GM12872 (cell line): Measurements from ENCODE around the gene APLN.

ENCODE experiments used
- CTCF ChIP-seq: IDR thresholded peaks from 3 replicates; pipeline ENCODE4 v1.5.1; 2011; ENCODE audit warnings: low read depth, mild to moderate bottlenecking, low read length, moderate library complexity; ENCODE audit not compliant: insufficient read depth

The APLN gene

GRCh38 chrX:129661369-129661768 is 6.6 kb upstream of the APLN start:
- TF ChIP-seq CTCF: no peak

- TF ChIP-seq CTCF: no peak
These were observed 5.1 kb upstream of the APLN start for GRCh38 chrX:129659861-129660260.

- no peak for TF ChIP-seq CTCF
These were observed 4.4 kb upstream of the APLN start for GRCh38 chrX:129659141-129659540.

GRCh38 chrX:129658429-129658828 is 3.7 kb upstream of the APLN start:
- TF ChIP-seq CTCF: no peak

GRCh38 chrX:129655547-129656249 is 942 bp upstream of the APLN start:
- TF ChIP-seq CTCF: no peak

- TF ChIP-seq CTCF: no peak
These were observed 645 bp downstream of the APLN start for GRCh38 chrX:129653971-129654651.

GRCh38 chrX:129653181-129653970 is 1.4 kb downstream of the APLN start:
- TF ChIP-seq CTCF: no peak
